Transverse colon (tissue), 3 donors: ENCODE data around the gene CFAP97D2.
"Not testable (repeated sequence)": the region's sequence is repeated elsewhere in the genome, so short reads cannot be mapped to it uniquely, and the experiment has no call there.

ENCODE experiments used
- POLR2A ChIP-seq: fragments of 450-650 bp; IDR thresholded peaks from one replicate; pipeline ENCODE4 v1.6.1; 2016; ENCODE audit warnings: antibody characterized with exemption, mild to moderate bottlenecking, moderate library complexity
- POLR2AphosphoS5 ChIP-seq, 3 donors: sonication (generic); formaldehyde crosslinking; IDR thresholded peaks; one replicate each; pipeline ENCODE4 v1.6.1; 2016; ENCODE audit warnings: antibody characterized with exemption in 3 of 3

GRCh38 chr13:114199526-114199925 lies 20.5 kb downstream of the CFAP97D2 start:
- TF ChIP-seq POLR2AphosphoS5 (IDR thresholded peaks at IDR 0.05); POLR2A: not testable (repeated sequence)
